SJCRH30 (cell line): ENCODE data around the gene TGFBR2. TPM values are rescaled to one million over a fixed set of nuclear protein-coding genes. Genes with fewer than 3 reads are reported as not detected.

Source experiments
- DNase-seq, 2 experiments: peaks; one replicate each; pipeline ENCODE4 v3.0.0-alpha.2; 2015 to 2020
- H3K27ac ChIP-seq: fragments of 250-450 bp; sonication (Bioruptor Pico); 2 replicates; pipeline ENCODE4 v1.5.1; 2020; ENCODE audit warnings: mild to moderate bottlenecking, moderate library complexity
- H3K27me3 ChIP-seq: fragments of 250-450 bp; sonication (Bioruptor Pico); 2 replicates; pipeline ENCODE4 v1.5.1; 2020; ENCODE audit warnings: mild to moderate bottlenecking, moderate library complexity
- H3K36me3 ChIP-seq: fragments of 250-450 bp; sonication (Bioruptor Pico); 2 replicates; pipeline ENCODE4 v1.5.1; 2020; ENCODE audit warnings: mild to moderate bottlenecking, moderate library complexity
- H3K4me1 ChIP-seq: fragments of 250-450 bp; sonication (Bioruptor Pico); 2 replicates; pipeline ENCODE4 v1.5.1; 2020; ENCODE audit warnings: mild to moderate bottlenecking, moderate library complexity
- H3K4me3 ChIP-seq: fragments of 250-450 bp; sonication (Bioruptor Pico); 2 replicates; pipeline ENCODE4 v1.5.1; 2020; ENCODE audit warnings: mild to moderate bottlenecking, moderate library complexity
- H3K9me3 ChIP-seq: fragments of 250-450 bp; sonication (Bioruptor Pico); replicated peaks from 2 replicates; pipeline ENCODE4 v1.5.1; 2020; ENCODE audit warnings: mild to moderate bottlenecking, moderate library complexity
- total RNA-seq: library from RNA; depleted of rRNA; stranded (reverse); fragments of >200 nt; shearing (Covaris generic); gene quantifications from 2 replicates; pipeline ENCODE4 v1.2.3, GENCODE V29; 2014; rRNA removed

Gene TGFBR2
- 16.9 and 17.8 TPM in 2 replicates for total RNA-seq

DNA sequence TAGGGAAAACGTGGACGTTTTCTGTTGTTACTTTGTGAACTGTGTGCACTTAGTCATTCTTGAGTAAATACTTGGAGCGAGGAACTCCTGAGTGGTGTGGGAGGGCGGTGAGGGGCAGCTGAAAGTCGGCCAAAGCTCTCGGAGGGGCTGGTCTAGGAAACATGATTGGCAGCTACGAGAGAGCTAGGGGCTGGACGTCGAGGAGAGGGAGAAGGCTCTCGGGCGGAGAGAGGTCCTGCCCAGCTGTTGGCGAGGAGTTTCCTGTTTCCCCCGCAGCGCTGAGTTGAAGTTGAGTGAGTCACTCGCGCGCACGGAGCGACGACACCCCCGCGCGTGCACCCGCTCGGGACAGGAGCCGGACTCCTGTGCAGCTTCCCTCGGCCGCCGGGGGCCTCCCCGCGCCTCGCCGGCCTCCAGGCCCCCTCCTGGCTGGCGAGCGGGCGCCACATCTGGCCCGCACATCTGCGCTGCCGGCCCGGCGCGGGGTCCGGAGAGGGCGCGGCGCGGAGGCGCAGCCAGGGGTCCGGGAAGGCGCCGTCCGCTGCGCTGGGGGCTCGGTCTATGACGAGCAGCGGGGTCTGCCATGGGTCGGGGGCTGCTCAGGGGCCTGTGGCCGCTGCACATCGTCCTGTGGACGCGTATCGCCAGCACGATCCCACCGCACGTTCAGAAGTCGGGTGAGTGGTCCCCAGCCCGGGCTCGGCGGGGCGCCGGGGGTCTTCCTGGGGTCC lies at the start of gene TGFBR2:
Gene TGFBR2, plus strand, starts transcription at position 301 of the 731 bp plus-strand sequence. Its CDS starts 283 bp downstream, at position 584.
- peak; percentile 91 for DNase-seq
- Histone ChIP-seq H3K27me3 (no peaks in the 10 kb centered on the region), H3K4me3 (peak within 1 kb of the TSS; percentile 87), H3K36me3 (no peaks in the 10 kb centered on the region), H3K27ac (peak within 1 kb of the TSS; percentile 86), H3K4me1 (peaks cover 8% of the 10 kb centered on the region), H3K9me3 (no peaks in the 10 kb centered on the region)

DNA sequence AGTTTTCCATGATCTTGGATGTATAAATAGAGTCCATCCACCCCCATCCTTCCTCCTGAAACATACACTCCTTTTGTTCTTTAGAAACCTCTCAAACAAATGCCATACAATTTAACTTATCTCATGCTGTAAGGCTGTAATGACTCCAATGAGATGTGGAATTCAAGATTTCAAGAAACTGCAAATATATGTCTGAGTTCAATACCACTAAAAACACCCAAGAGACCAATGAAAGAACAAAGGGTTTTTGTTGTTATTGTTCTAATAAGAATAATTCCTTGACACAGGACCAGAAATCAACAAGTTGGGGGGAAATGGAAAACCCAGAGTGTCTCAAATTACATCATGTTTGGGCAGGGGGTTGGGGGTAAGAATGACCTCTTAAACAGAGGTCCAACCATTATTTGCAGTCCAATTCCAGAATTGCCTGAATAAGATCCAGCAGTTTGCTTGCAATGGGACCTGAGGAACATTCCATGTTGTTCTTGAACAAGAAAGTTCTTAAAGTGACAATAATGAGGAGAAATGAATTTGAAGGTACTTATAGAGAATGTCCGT lies 48.6 kb upstream of the TGFBR2 start:
- no peaks in the 10 kb centered on the region for H3K36me3 ChIP-seq
- no peak overlapping the region for H3K4me3 ChIP-seq
- no peaks in the 10 kb centered on the region for H3K4me1 ChIP-seq
- no peak overlapping the region for H3K27ac ChIP-seq
- no peaks in the 10 kb centered on the region for H3K27me3 ChIP-seq
- no peaks in the 10 kb centered on the region for H3K9me3 ChIP-seq
- DNase-seq = no peak

DNA sequence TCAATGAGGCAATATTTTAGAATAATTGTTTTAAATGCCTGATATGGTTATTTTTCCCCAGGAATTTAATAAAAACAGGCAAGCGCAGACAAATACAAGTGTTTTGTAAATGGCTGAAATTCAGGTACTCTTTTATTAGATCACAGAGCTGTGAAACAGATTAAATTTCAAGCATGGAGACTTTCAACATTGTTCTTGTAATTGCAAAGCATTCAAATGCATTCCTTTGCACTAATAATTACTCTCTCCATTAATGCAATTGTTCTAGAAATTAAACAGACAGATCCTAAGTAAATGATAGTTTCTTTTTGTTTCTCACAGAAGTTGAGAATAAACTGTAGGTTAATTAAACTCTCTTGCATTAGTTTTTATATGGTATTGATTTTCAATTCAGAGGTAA lies 42.4 kb upstream of the TGFBR2 start:
- Histone ChIP-seq H3K27me3 (no peaks in the 10 kb centered on the region), H3K9me3 (no peaks in the 10 kb centered on the region)

DNA sequence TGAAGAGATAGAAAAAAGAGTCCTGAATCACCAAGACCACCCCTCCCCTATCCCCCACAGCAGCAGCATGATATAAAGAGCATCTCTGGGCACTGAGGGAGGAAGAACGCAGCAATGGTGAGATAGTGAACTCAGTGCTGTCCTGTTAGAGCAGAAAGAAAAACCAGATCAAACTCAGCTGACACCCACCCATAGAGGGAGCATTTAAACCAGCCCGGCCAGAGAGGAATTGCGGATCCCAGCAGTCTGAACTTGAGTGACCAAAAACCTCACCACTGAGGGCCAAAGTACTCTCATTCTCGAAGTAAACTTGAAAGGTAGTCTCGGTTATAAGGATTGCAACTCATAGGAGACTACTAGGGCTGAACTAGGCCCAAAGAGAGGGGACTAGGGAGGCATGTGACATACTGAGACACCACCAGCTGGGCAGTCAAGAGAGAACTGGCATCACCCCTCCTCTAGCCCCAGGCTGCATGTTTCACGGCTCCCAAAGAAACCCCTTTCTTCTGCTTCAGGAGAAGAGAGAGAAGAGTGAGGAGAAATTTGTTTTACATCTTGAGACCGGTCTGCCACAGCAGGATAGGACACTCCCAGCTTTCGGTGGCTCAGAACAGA lies 39.2 kb upstream of the TGFBR2 start:
- no peak overlapping the region for H3K27ac ChIP-seq
- H3K27me3 ChIP-seq = no peaks in the 10 kb centered on the region
- no peaks in the 10 kb centered on the region for H3K9me3 ChIP-seq
- no peaks in the 10 kb centered on the region for H3K36me3 ChIP-seq
- no peak overlapping the region for H3K4me3 ChIP-seq
- DNase-seq = no peak
- H3K4me1 ChIP-seq = no peaks in the 10 kb centered on the region

More for the DNA sequence above, 42.4 kb upstream of the TGFBR2 start:
- H3K4me1 ChIP-seq = no peaks in the 10 kb centered on the region
- DNase-seq = no peak
- H3K36me3 ChIP-seq = no peaks in the 10 kb centered on the region
- no peak overlapping the region for H3K4me3 ChIP-seq
- H3K27ac ChIP-seq = no peak overlapping the region

DNA sequence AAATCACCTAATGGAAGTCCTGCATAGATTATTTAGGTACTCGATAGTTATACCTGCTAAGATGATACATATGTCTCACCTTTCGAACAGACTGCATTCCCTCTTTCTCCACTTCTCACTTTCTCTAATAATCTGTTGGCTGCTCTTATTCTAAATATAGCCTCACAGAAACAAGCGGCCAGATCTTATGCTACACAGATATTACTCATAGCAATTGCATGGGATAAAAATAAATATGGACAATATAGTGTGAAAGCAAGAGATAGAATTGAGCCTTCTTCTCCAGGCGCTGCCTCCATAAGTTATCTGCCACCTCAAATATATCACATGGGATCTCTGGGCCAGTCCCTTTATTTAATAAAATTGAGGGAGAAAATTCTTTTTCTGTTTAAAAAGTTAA lies 29.5 kb upstream of the TGFBR2 start:
- no peak for DNase-seq

DNA sequence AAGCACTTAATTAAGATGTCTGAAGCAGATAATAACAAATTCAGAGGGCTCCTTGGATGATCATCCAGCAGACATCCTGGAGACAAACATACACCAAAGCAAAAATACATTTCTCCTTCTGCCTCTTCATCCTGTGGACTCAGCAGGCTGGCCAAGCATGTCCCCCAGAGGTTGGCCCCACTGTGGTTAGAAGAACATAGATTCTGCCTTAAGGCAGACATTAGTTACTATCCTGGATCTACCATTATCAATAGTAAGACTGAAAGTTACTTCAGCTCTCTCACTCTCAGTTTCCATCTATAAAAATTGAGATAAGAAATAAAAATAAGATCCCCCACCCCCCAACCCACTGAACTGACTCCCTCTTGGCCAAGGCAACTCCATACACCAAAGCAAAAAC lies 28.6 kb upstream of the TGFBR2 start:
- no peak for DNase-seq
- no peaks in the 10 kb centered on the region for H3K4me1 ChIP-seq
- H3K4me3 ChIP-seq = no peak overlapping the region
- H3K27ac ChIP-seq = no peak overlapping the region
- no peaks in the 10 kb centered on the region for H3K27me3 ChIP-seq
- H3K9me3 ChIP-seq = no peaks in the 10 kb centered on the region
- no peaks in the 10 kb centered on the region for H3K36me3 ChIP-seq

More for the DNA sequence above, 29.5 kb upstream of the TGFBR2 start:
- Histone ChIP-seq H3K27me3 (no peaks in the 10 kb centered on the region), H3K36me3 (no peaks in the 10 kb centered on the region), H3K4me3 (no peak overlapping the region), H3K9me3 (no peaks in the 10 kb centered on the region), H3K27ac (no peak overlapping the region), H3K4me1 (no peaks in the 10 kb centered on the region)

DNA sequence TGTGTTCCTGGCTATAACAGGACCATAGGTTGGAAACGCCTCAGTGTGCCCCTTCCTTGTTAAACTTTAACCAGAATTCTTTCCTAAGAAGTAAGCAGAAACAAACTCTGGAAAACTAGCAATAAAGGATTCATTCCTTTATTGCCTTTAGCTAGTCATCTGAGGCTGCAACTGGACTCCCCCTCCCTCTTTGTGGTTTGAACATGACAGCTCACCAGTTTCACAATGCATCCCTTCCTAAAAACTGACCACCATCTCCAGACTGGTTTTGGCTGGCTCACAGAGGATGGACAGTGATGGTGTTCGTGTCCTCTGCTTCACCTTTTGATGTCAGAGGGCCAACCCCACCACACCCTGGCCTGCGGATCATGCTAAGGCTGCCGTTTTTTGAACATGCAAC lies 27.9 kb upstream of the TGFBR2 start:
- no peak overlapping the region for H3K4me3 ChIP-seq
- H3K9me3 ChIP-seq = no peaks in the 10 kb centered on the region
- peak in 1 of 2 experiments; percentile 3 for DNase-seq
- H3K27ac ChIP-seq = no peak overlapping the region
- H3K36me3 ChIP-seq = no peaks in the 10 kb centered on the region
- H3K4me1 ChIP-seq = no peaks in the 10 kb centered on the region
- no peaks in the 10 kb centered on the region for H3K27me3 ChIP-seq

DNA sequence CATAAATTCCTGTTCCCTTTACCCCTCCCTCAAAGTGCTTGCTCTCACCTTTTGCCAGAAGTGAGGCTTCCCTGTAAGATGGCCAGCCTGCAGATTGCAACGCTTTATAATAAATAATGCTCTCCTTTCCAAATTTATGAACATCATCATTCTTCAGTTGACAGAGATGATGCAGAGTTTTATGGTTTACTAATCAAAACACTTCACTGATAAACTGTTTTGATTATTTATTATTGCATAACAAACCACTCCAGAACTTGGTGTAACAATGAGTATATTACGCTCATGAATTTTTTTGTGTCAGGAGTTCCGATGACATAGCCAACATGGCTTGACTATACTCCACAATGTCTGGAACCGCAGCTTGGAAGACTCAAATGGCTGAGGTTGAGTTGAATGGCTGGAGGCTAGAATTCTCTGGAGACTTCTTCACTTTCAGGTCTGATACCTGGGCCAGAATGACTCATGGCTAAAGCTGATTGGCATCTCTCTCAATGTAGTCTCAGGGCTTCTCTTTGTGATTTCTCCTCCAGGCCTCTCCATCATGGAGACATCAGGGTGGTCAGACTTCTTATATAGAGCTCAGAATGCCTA lies 27.3 kb upstream of the TGFBR2 start:
- no peaks in the 10 kb centered on the region for H3K9me3 ChIP-seq
- H3K27ac ChIP-seq = no peak overlapping the region
- H3K27me3 ChIP-seq = no peaks in the 10 kb centered on the region
- no peaks in the 10 kb centered on the region for H3K4me1 ChIP-seq
- DNase-seq = no peak
- no peak overlapping the region for H3K4me3 ChIP-seq
- H3K36me3 ChIP-seq = no peaks in the 10 kb centered on the region

DNA sequence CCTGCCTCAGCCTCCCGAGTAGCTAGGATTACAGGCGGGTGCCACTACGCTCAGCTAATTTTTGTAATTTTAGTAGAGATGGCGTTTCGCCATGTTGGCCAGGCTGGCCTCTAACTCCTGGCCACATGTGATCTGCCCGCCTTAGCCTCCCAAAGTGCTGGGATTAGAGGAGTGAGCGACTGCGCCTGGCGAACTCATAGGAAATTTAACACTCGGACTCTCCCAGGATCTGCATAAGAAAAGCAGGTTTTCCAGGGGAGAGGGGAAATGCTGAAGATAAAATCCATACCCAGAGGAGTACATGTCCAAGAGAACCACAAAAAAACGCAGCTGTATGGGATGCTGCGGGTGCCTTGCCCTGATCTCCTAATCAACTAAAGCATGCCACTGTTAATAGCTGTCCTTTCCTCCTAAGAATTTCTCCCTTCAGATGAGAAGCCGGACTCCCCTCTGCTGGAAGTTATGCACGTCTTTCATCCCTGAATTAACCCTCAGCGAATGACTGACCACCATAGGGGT lies 25.3 kb upstream of the TGFBR2 start:
- DNase-seq = no peak
- Histone ChIP-seq H3K36me3 (no peaks in the 10 kb centered on the region), H3K9me3 (no peaks in the 10 kb centered on the region), H3K4me3 (no peak overlapping the region), H3K4me1 (no peaks in the 10 kb centered on the region), H3K27ac (no peak overlapping the region), H3K27me3 (no peaks in the 10 kb centered on the region)

DNA sequence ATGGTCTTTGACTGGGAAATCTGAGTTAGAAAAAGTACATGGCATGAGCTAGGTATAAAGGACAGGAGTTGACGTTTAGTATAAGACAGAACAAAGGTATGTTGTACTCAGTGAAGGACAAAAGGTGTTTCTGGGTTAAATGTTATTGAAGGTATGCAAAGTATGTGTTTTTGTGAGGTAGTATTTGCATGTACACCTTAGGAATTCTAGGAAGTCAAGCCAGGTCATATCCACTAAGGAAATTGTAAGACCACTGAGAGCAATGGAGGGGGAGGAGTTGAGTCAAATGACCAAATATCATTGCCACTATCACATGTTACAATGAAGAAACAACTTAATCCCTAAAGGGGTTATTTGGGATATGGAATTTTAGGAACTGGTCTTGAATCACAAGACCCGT lies 24.4 kb upstream of the TGFBR2 start:
- Histone ChIP-seq H3K4me1 (no peaks in the 10 kb centered on the region), H3K27me3 (no peaks in the 10 kb centered on the region), H3K4me3 (no peak overlapping the region), H3K9me3 (no peaks in the 10 kb centered on the region), H3K27ac (no peak overlapping the region), H3K36me3 (no peaks in the 10 kb centered on the region)
- DNase-seq = no peak

DNA sequence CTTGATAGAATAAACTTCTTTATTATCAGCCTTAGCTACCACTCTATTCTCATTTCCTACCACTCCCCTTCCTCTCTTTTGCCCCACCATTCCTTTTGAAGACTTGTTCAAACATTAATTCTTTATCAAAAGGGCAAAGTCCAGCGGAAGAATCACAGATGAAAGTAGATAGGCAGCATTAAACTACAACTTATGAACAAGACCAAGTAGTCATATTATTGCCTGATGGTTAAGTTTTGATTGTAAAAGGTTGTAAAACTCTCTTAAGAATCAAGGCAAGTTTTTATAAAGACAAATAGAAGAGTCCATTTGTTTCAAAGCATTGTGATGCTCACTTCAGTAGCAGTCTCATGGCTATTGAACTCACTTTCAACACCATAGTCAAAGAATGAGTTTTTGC lies 22.4 kb upstream of the TGFBR2 start:
- no peaks in the 10 kb centered on the region for H3K4me1 ChIP-seq
- DNase-seq = no peak
- no peak overlapping the region for H3K27ac ChIP-seq
- H3K27me3 ChIP-seq = no peaks in the 10 kb centered on the region
- H3K36me3 ChIP-seq = no peaks in the 10 kb centered on the region
- no peak overlapping the region for H3K4me3 ChIP-seq
- no peaks in the 10 kb centered on the region for H3K9me3 ChIP-seq

DNA sequence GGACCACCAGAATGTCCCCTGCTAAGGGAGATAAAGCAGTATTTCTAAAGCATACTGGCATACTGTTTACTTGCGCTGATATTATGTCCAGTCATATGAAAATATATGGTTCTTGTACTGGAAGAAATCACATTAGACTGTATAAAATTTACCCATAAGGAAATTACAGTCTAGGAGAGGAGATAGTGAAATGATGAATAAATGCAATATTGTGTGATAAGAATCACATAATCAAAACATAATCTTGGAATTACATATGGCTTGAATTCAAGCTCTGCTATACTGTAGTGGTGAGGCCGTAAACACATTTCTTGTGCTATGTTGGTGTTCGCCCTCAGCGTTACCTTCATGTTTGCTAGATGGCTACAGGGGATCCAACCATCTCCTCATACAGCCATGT lies 20.7 kb upstream of the TGFBR2 start:
- H3K27ac ChIP-seq = no peak overlapping the region
- no peaks in the 10 kb centered on the region for H3K4me1 ChIP-seq
- H3K9me3 ChIP-seq = no peaks in the 10 kb centered on the region
- no peaks in the 10 kb centered on the region for H3K36me3 ChIP-seq
- no peak overlapping the region for H3K4me3 ChIP-seq
- no peak for DNase-seq
- H3K27me3 ChIP-seq = no peaks in the 10 kb centered on the region

DNA sequence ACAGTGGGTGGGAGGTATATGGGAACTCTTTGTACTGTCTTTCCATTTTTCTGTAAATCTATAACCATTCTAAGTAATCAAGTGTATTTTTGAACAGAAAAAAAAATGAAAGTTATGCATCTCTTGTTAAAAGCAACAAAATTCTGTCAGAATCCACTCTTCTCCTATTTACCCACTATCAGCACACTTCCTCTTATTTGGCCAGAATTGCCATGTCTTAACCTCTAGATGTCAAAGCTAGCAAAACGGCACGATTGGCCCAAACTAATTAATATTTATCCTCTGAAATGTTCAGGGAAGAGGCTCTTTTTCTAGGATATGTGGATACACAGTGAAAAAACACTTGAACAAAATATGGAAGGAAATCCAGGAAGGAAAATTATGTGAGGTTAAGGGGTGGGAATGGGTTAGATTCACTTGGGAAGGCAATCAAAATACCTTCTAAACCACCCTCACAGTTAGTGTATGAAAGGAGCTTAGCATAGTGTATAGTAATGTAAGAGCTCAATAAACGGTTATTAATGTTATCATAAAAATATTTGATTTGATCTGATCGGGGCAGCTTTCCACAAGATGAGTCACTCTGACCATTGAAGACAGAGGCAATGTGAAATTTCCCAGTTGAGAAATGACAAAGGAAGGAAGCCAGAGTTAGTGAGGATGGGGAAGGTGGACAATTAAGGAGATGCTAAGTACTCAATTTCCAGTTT lies 20.1 kb upstream of the TGFBR2 start:
- Histone ChIP-seq H3K4me3 (no peak overlapping the region), H3K27ac (no peak overlapping the region), H3K9me3 (no peaks in the 10 kb centered on the region), H3K27me3 (no peaks in the 10 kb centered on the region), H3K36me3 (no peaks in the 10 kb centered on the region), H3K4me1 (no peaks in the 10 kb centered on the region)
- no peak for DNase-seq

DNA sequence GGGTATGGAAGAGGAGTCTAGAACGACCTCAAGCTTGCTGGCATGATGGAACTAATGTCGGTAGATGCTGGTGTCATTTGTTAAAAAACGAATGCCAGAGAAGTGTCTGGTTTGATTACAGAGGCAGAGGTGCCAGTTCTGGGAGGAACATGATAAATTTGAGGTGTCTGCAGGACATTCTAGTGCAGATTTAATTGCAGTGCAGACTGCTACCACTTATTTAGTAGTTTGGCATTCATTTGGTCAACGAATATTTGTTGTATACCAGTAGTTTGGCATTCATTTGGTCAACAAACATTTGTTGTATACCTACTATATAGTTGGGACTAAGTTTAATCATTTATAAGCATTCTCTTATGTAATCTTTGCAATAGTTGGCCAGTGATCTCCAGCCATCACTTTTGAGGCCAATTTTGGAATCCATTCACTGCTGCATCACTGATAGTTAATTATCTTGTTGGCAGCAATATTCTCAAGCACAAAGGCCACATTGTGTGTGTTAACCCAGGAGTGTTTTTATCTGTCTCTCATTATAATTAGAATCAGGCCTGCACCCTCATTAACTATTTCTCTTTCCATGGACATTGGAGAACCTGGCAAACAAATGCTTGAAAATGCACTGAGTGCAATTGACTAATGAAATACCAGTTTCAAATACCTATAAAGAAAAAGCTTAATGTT lies 19.5 kb upstream of the TGFBR2 start:
- Histone ChIP-seq H3K4me1 (no peaks in the 10 kb centered on the region), H3K27ac (no peak overlapping the region), H3K4me3 (no peak overlapping the region), H3K27me3 (no peaks in the 10 kb centered on the region), H3K36me3 (no peaks in the 10 kb centered on the region), H3K9me3 (no peaks in the 10 kb centered on the region)
- DNase-seq = no peak
